IMR-90 (cell line): Measurements from ENCODE around the gene PARD6G. TPM values are rescaled to one million over a fixed set of nuclear protein-coding genes. Genes with fewer than 3 reads are reported as not detected.

Source experiments
- ATAC-seq: fragments of 200-7000 bp; cut with Tn5 transposase; 2 replicates; pipeline ENCODE4 v1.9.1; 2020; ENCODE audit warnings: low read depth, mild to moderate bottlenecking, moderate library complexity
- BruUV-seq: library from RNA; stranded (reverse); fragments of 400-500 nt; replicated peaks from 2 replicates; lab custom pipeline; 2021; lab: Mats Ljungman, UMichigan
- CTCF ChIA-PET: fragments of 300-600 bp; formaldehyde crosslinking; extraction: SDS; loops from one replicate; lab custom pipeline; 2021; ENCODE audit warnings: antibody characterized with exemption; lab: Yijun Ruan, JAX
- POLR2A ChIA-PET: fragments of 300-600 bp; sonication (Branson Sonifier 250); formaldehyde crosslinking; loops from one replicate; lab custom pipeline; 2022; ENCODE audit warnings: antibody characterized with exemption; ENCODE audit not compliant: unreplicated experiment; lab: Charles Lee
- DNase-seq: peaks from one replicate; pipeline ENCODE4 v3.0.0; 2013
- H2AFZ ChIP-seq: replicated peaks from 2 replicates; pipeline ENCODE3; 2013; ENCODE audit warnings: low read length, mild to moderate bottlenecking; ENCODE audit not compliant: poor library complexity
- H2AK5ac ChIP-seq: 2 replicates; pipeline ENCODE4 v1.6.1; 2013; ENCODE audit warnings: low read depth, low read length, inconsistent platforms
- H2AK9ac ChIP-seq: replicated peaks from 2 replicates; pipeline ENCODE3; 2013; ENCODE audit warnings: mild to moderate bottlenecking, low read depth, low read length, moderate library complexity; ENCODE audit not compliant: poor library complexity
- H2BK120ac ChIP-seq: 2 replicates; pipeline ENCODE4 v1.6.1; 2013; ENCODE audit warnings: low read depth, low read length, inconsistent platforms
- H2BK15ac ChIP-seq: 3 replicates; pipeline ENCODE4 v1.6.1; 2013; ENCODE audit warnings: low read depth, low read length, inconsistent platforms
- H2BK20ac ChIP-seq: 2 replicates; pipeline ENCODE4 v1.6.1; 2013; ENCODE audit warnings: low read depth, mild to moderate bottlenecking, inconsistent platforms, low read length, moderate library complexity
- H2BK5ac ChIP-seq: 2 replicates; pipeline ENCODE4 v1.6.1; 2013; ENCODE audit warnings: mild to moderate bottlenecking, low read depth, low read length, inconsistent platforms; ENCODE audit not compliant: poor library complexity, severe bottlenecking
- H3K14ac ChIP-seq: replicated peaks from 2 replicates; pipeline ENCODE4 v1.6.1; 2013; ENCODE audit warnings: low read depth, low read length, inconsistent platforms
- H3K18ac ChIP-seq: 2 replicates; pipeline ENCODE4 v1.6.1; 2013; ENCODE audit warnings: low read depth, low read length, control low read depth
- H3K23ac ChIP-seq: 2 replicates; pipeline ENCODE4 v1.6.1; 2013; ENCODE audit warnings: low read depth, low read length, inconsistent platforms
- H3K27ac ChIP-seq: 2 replicates; pipeline ENCODE4 v1.5.1; 2013; ENCODE audit warnings: mild to moderate bottlenecking, control low read depth, low read length; ENCODE audit not compliant: insufficient read depth
- H3K27me3 ChIP-seq: 2 replicates; pipeline ENCODE4 v1.6.1; 2013; ENCODE audit warnings: low read length; ENCODE audit not compliant: control insufficient read depth, insufficient read depth
- H3K36me3 ChIP-seq: 2 replicates; pipeline ENCODE4 v1.6.1; 2013; ENCODE audit warnings: low read length, mixed read lengths; ENCODE audit not compliant: control insufficient read depth, insufficient read depth
- H3K4ac ChIP-seq: 2 replicates; pipeline ENCODE4 v1.6.1; 2013; ENCODE audit warnings: low read depth, low read length, inconsistent platforms
- H3K4me1 ChIP-seq: 2 replicates; pipeline ENCODE4 v1.6.1; 2013; ENCODE audit warnings: low read length, mixed read lengths; ENCODE audit not compliant: control insufficient read depth, insufficient read depth
- H3K4me2 ChIP-seq: 2 replicates; pipeline ENCODE4 v1.6.1; 2013; ENCODE audit warnings: low read depth, mild to moderate bottlenecking, control low read depth, low read length, moderate library complexity
- H3K4me3 ChIP-seq: 2 replicates; pipeline ENCODE4 v1.5.1; 2013; ENCODE audit warnings: low read depth, mild to moderate bottlenecking, control low read depth, low read length, moderate library complexity; ENCODE audit not compliant: insufficient read depth
- H3K56ac ChIP-seq: 2 replicates; pipeline ENCODE4 v1.6.1; 2013; ENCODE audit warnings: low read length, inconsistent platforms; ENCODE audit not compliant: insufficient read depth; ENCODE audit errors: extremely low read depth
- H3K79me1 ChIP-seq, 2 experiments: 2 replicates each; pipeline ENCODE4 v1.6.1; 2013; ENCODE audit warnings: low read length in 2 of 2, inconsistent platforms in 1 of 2, low read depth in 1 of 2
- H3K9ac ChIP-seq: 2 replicates; pipeline ENCODE4 v1.6.1; 2013; ENCODE audit warnings: low read depth, low read length, control low read depth
- H3K9me1 ChIP-seq: 2 replicates; pipeline ENCODE4 v1.6.1; 2013; ENCODE audit warnings: low read length, inconsistent platforms; ENCODE audit not compliant: insufficient read depth
- H3K9me3 ChIP-seq: 2 replicates; pipeline ENCODE4 v1.6.1; 2013; ENCODE audit warnings: low read length; ENCODE audit not compliant: control insufficient read depth, insufficient read depth
- H4K20me1 ChIP-seq: 2 replicates; pipeline ENCODE4 v1.6.1; 2013; ENCODE audit warnings: low read length, inconsistent platforms; ENCODE audit not compliant: insufficient read depth
- H4K5ac ChIP-seq: 2 replicates; pipeline ENCODE4 v1.6.1; 2013; ENCODE audit warnings: mild to moderate bottlenecking, low read depth, low read length, control low read depth
- H4K8ac ChIP-seq, 2 experiments: 2 replicates each; pipeline ENCODE4 v1.6.1; 2013; ENCODE audit warnings: low read depth in 2 of 2, low read length in 2 of 2, control low read depth in 1 of 2, inconsistent platforms in 1 of 2
- H4K91ac ChIP-seq: 2 replicates; pipeline ENCODE4 v1.6.1; 2013; ENCODE audit warnings: low read depth, low read length, inconsistent platforms; ENCODE audit not compliant: insufficient read depth
- MAZ ChIP-seq: IDR thresholded peaks from 2 replicates; pipeline ENCODE4 v1.6.1; 2012; ENCODE audit warnings: low read depth, mild to moderate bottlenecking, low read length, improper control_type of control experiment, moderate library complexity, borderline replicate concordance
- MXI1 ChIP-seq: IDR thresholded peaks from 2 replicates; pipeline ENCODE4 v1.6.1; 2012; ENCODE audit warnings: low read depth, mild to moderate bottlenecking, low read length, moderate library complexity, borderline replicate concordance
- RFX5 ChIP-seq: IDR thresholded peaks from 2 replicates; pipeline ENCODE4 v1.8.0; 2012; ENCODE audit warnings: low read depth, mild to moderate bottlenecking, low read length, moderate library complexity
- WGBS, 2 experiments: methylation state at CpG; one replicate each; pipeline versions ENCODE4 v1.1.5 to v1.1.7; 2013; ENCODE audit warnings: missing lambda C conversion rate in 2 of 2; ENCODE audit not compliant: insufficient read length in 1 of 2; ENCODE audit errors: extremely low coverage in 2 of 2; 5-methylcytosine and 5-hydroxymethylcytosine counted together
- dilution Hi-C: fragments of 300-500 bp; cut with HindIII; formaldehyde crosslinking; loops from one replicate; pipeline ENCODE4 v1.14.3; 2018; ENCODE audit warnings: low sequenced_read_pairs; ENCODE audit not compliant: unreplicated experiment
- in situ Hi-C: fragments of 300-500 bp; cut with MboI; formaldehyde crosslinking; loops from 3 replicates; pipeline ENCODE4 v1.14.3; 2019; ENCODE audit warnings: low sequenced_read_pairs, inconsistent platforms, mixed read lengths
- intact Hi-C: fragments of 100-400 bp; cut with micrococcal nuclease; formaldehyde crosslinking; loops from 2 replicates; pipeline ENCODE4 v1.10.0; 2022
- polyA plus RNA-seq, 3 experiments: library from polyadenylated mRNA; depleted of rRNA; stranded (reverse); fragments of >200 nt; gene quantifications; 2 replicates each; pipeline ENCODE4 v1.2.3, GENCODE V29; 2012; ENCODE audit warnings: low replicate concordance in 1 of 3
- total RNA-seq: library from RNA; depleted of rRNA; stranded (reverse); fragments of >200 nt; gene quantifications from 2 replicates; pipeline ENCODE4 v1.2.3, GENCODE V29; 2012

PARD6G gene
- total and polyA plus RNA-seq, 2 of the 4 experiments (the other 2 are of a cell fraction), result 2.5 to 4.6 TPM

DNA sequence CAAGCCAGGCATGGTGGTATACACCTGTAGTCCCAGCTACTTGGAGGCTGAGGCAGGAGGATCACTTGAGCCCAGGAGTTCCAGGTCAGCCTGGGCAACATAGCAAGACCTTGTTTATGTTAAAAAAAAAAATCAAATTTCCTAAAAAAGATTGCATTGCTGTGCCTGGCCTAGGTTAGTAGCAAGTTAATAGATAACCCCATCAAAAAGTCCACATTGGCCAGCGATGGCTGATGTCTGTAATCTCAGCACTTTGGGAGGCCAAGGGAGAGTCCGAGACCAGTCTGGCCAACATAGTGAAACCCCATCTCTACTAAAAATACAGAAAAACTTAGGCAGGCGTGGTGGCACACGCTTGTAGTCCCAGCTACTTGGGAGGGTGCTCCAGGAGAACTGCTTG, 38.7 kb downstream of the PARD6G start:
- intact Hi-C loops, result no loop called here
- no peaks in the 10 kb centered on the region for H3K9me3 ChIP-seq
- H4K5ac ChIP-seq, result no peak overlapping the region
- no peak overlapping the region for H3K27ac ChIP-seq
- no peak overlapping the region for H3K9ac ChIP-seq
- no peak for TF ChIP-seq MXI1
- TF ChIP-seq RFX5, result no peak
- no peak for TF ChIP-seq MAZ
- H3K79me1 ChIP-seq, result no peaks in the 10 kb centered on the region; a peak in 3 of 4 replicates
- H3K4ac ChIP-seq, result no peak overlapping the region
- H3K4me2 ChIP-seq, result no peak overlapping the region
- H2AK5ac ChIP-seq, result no peak overlapping the region
- ATAC-seq (no peak), DNase-seq (no peak)
- H3K14ac ChIP-seq, result no peak overlapping the region
- no peak overlapping the region for H2BK15ac ChIP-seq
- no TSS peak for BruUV-seq
- H2BK20ac ChIP-seq, result no peak overlapping the region
- no peak overlapping the region for H2AFZ ChIP-seq
- no peak overlapping the region for H2BK120ac ChIP-seq
- dilution Hi-C loops, result no loop called here
- H3K27me3 ChIP-seq, result no peaks in the 10 kb centered on the region
- CTCF ChIA-PET, result no interaction called here
- WGBS, 2 experiments, result 80% methylated on average over 1 of the region's 4 CpGs; no CpG with 5 or more reads in 1 of the 2 experiments
- H4K91ac ChIP-seq, result no peak overlapping the region
- H2BK5ac ChIP-seq, result no peak overlapping the region
- H3K4me1 ChIP-seq, result peaks cover 4% of the 10 kb centered on the region
- H2AK9ac ChIP-seq, result no peak overlapping the region
- no peak overlapping the region for H3K18ac ChIP-seq
- peaks cover 4% of the 10 kb centered on the region; the same call in 1 of the 2 replicates for H3K9me1 ChIP-seq
- in situ Hi-C loops, result no loop called here
- H3K56ac ChIP-seq, result no peak overlapping the region
- no peak overlapping the region for H4K8ac ChIP-seq
- no peak overlapping the region for H3K23ac ChIP-seq
- POLR2A ChIA-PET, result no interaction called here
- H3K4me3 ChIP-seq, result no peak overlapping the region
- no peaks in the 10 kb centered on the region for H3K36me3 ChIP-seq
- H4K20me1 ChIP-seq, result no peaks in the 10 kb centered on the region; the same call in 1 of the 2 replicates
